ENCODE measurements around the gene AGO1.

The AGO1 gene

DNA sequence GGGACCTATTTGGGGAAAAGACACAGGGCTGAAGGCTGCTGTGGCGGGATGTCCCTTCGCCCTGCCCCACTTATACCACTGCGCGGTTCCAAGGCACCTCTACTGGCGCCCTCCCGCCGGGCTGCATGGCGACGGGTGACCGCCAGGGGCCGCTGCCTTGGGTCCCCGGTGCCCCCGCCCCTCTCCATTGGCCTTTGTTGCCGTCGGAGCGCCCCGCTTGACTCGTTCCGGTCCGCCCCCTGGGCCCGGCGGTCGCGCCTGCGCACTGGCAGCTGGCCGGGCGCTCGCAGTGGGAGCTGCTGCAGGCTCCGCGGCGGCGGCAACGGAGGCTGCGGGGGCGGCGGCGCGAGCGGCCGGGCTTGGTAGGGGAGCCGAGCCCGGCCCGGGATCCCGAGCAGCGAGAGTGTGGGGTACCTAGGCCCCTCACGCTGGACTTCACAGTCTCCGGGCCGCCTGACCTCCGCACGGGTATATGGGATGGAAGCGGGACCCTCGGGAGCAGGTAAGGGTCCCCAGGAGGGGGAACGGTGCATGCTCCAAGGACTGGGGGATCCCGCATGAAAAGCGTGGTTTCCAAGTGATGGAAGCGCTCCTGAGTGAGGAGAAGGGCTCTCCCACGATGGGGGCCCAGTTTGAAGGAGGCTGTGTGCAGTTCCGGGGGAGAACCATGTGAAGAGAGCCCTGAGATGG, at the start of gene AGO1:
AGO1 (plus strand) TSS at position 265 of the 690 bp plus-strand sequence; CDS start at position 478, 213 bp downstream.
- peak; percentile 97 for DNase-seq (ENCODE audit: low read depth in 1 of 2, low spot score in 1 of 2)

- no peak for DNase-seq (ENCODE audit: low read depth in 1 of 2, low spot score in 1 of 2)
Observed at GRCh38 chr1:35833395-35833794, 49.6 kb upstream of the AGO1 start.

GRCh38 chr1:35834218-35834617, 48.8 kb upstream of the AGO1 start:
- DNase-seq (ENCODE audit: low read depth in 1 of 2, low spot score in 1 of 2): no peak

DNA sequence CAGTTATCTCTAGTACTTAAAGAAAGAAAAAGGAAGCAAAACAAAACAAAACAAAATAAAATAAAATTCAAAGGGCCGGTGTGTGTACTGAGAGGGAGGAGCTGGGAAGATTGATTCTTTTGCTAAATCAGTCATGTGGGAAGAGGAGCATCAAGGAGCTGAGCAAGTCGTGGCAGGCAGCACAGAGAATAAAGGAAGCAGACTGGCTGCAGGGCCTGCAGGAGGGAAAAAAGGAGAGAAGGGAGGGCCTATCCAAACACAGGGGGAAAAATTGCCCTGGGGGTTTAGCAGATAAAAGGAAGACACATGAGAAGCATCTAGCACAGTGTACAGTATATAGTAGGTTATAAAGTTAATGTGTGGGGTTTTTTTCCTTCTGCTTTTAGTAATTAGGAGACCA, 47.6 kb upstream of the AGO1 start:
- DNase-seq (ENCODE audit: low read depth in 1 of 2, low spot score in 1 of 2): no peak

GRCh38 chr1:35836734-35837133, 46.3 kb upstream of the AGO1 start:
- no peak for DNase-seq (ENCODE audit: low read depth in 1 of 2, low spot score in 1 of 2)

GRCh38 chr1:35838693-35839245, 44.2 kb upstream of the AGO1 start:
- no peak for DNase-seq (ENCODE audit: low read depth in 1 of 2, low spot score in 1 of 2)

DNA sequence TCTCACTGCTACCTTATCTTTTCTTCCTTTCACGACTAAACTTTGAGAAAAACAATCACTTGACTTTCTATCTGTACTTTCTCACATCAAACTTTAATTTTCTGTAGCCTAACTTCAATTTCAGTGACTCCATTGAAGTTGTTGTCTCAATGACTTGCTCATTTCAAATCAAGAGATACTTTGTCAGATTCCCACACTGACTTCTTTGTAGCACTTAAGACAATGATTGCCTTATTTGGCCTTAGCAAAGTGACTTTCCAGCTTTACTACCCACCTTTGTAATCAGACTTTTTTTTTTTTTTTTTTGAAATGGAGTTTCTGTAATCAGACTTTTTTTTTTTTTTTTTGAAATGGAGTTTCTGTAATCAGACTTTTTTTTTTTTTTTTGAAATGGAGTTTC, 38.2 kb upstream of the AGO1 start:
- no peak for DNase-seq (ENCODE audit: low read depth in 1 of 2, low spot score in 1 of 2)

GRCh38 chr1:35845766-35846165, 37.2 kb upstream of the AGO1 start:
- DNase-seq (ENCODE audit: low read depth in 1 of 2, low spot score in 1 of 2): no peak

DNA sequence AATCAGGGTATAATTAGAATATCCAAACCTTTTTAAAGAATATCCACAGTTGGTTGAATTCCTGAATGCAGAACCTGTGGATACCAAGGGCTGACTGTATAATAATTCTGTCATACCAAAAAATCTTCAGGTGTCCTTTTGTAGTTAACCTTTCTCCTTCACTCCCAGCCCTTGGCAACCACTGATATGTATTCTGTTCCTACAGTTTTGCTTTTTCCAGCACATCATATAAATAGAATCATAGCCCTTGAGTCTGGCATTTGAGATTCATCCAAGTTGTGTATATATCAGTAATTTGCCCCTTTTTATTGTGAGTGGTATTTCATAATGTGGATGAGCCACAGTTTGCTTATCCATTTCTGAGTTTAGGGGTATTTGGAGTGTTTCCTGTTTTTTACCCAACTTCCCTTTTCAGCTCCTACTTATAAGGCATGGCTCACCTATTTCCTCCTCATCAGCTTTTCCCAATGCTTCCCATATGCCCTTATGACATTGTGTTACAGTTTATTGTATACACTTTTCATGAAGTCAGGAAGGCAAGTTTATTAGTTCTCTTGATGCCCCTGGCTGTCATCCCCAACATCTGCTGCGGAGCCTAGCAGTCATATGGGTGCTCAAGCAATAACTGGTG, 35.0 kb upstream of the AGO1 start:
- no peak for DNase-seq (ENCODE audit: low read depth in 1 of 2, low spot score in 1 of 2)

DNA sequence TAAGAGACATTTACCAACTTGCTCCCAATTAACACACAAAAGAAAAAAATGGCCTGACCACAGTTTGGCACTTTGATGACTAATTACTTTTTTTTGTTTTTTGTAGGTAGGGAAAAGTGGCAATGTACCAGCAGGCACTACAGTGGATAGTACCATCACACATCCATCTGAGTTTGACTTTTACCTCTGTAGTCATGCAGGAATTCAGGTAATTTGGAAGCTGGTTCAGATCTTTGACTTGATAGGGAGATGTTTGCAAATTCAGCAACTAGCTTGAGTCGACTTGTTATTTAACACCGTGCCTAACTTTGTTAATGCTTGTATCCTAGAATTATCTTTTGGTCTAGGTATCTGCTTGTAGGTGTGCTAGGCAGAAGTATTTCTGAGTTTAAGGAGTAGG, 33.0 kb upstream of the AGO1 start:
- DNase-seq (ENCODE audit: low read depth in 1 of 2, low spot score in 1 of 2): no peak

DNA sequence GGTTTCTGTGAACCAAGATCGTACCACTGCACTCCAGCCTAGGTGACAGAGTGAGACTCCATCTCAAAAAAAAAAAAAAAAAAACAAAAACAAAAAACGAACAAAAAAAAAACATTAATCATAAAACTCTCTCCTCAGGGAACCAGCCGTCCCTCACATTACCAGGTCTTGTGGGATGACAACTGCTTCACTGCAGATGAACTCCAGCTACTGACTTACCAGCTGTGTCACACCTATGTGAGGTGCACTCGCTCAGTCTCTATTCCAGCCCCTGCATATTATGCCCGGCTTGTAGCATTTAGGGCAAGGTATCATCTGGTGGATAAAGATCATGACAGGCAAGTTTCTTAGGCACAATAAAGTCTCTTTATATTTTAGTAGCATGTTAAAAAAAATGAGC, 32.3 kb upstream of the AGO1 start:
- DNase-seq (ENCODE audit: low read depth in 1 of 2, low spot score in 1 of 2): no peak

DNA sequence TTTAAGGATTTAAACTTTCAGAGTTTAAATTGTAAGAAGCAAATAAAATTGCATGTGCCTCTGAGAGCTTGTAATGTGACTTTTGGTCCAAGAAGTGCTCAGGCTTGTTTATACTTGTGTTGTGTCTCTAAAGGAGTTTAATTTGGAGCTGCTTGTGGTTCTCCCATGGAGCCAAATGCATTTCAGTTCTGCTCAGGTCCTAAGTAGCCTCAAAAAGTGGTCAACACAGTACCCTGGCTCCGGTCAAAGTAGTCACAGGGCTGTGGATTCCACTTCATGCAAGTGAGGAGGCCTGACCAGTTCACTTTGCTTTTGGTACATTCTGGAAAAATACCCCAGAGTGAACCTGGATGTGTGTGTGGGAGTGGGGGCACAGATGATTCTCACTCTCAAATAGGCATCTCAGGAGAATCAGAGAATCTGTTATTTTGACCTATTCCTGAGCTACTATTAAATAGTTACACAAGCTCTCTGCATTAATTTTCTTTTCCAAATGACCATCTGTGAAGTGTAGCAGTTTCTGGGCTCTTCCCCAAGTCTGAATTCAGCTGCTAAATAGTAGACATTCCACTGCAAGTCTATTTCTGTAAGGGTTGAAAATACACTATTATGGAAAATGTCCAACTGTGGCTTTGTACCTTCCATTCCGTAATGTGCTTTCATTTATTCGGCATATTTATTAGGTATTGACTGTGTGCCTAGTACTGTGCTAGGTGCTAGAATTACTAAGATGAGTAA, 31.7 kb upstream of the AGO1 start:
- no peak for DNase-seq (ENCODE audit: low read depth in 1 of 2, low spot score in 1 of 2)

GRCh38 chr1:35852241-35852640, 30.8 kb upstream of the AGO1 start:
- no peak for DNase-seq (ENCODE audit: low read depth in 1 of 2, low spot score in 1 of 2)

DNA sequence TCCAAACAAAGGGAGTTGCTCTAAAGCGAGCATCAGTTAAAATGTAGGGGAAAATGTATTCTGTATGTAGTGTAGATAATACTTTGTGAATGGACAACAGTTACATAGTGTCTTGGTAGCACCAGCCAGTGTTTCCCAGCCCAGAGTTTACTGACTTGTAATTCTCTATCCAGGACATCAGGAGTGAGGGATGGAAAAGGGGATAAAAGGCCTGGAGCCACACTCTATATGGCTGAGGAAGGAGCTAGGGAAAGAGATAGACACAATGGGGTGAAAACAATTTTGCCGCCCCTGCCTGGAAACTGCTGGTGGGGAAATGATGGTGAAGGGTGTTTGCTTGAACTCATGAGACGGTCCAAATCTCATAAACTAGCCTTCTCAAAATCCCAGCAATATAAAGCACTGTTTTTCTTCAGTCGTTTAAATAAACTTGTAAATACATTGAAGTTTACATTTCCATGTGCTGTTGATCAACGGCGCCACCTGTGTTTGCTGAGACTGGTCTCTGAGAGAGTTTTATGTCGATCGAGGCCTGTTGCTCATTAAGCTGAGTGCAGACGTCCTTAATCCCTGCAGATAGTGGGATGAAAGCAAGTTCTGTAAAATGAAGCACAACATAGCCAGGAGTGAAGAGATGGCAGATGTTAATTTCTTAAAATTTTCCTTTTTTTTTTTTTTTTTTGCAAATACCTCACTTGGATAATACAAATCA, 27.9 kb upstream of the AGO1 start:
- no peak for DNase-seq (ENCODE audit: low read depth in 1 of 2, low spot score in 1 of 2)

GRCh38 chr1:35856964-35857363, 26.0 kb upstream of the AGO1 start:
- DNase-seq (ENCODE audit: low read depth in 1 of 2, low spot score in 1 of 2): no peak

DNA sequence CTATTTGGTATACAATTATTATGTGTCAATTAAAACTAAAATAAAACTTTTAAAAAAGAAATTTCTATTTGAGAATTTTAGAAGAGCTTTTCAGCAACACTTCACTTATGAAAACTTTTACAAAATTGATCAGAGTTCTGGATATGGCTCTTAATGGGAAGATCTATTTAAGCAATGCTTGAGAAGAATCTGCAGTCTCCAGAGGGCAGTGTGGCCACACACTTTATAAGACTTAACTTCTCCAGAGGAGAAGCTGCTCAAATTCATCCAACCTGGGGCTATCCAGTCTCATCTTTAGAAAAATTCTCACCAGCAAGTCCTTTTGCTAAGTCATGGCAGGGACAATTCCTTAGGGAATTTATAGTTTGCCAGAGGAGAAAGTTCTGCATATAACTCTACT, 25.2 kb upstream of the AGO1 start:
- DNase-seq (ENCODE audit: low read depth in 1 of 2, low spot score in 1 of 2): no peak

DNA sequence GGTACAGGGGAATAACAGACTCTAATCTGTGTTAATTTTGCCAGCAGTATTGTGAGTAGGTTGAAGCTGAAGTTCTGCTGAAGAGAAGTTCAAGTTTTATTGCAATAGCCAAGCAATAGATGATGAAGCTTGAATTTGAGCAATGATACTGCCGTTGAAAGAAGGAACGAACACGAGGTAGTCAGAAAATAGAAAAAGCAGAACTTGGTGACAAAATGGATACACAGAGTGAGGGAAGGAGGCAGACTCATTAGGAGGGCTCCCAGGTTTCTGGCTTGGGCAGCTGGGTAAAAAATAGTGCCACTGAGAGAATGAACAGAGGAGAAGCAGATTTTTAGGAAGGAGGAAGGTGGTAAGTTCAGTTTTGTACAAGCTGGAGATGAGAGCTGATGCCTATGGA, 22.3 kb upstream of the AGO1 start:
- no peak for DNase-seq (ENCODE audit: low read depth in 1 of 2, low spot score in 1 of 2)

DNA sequence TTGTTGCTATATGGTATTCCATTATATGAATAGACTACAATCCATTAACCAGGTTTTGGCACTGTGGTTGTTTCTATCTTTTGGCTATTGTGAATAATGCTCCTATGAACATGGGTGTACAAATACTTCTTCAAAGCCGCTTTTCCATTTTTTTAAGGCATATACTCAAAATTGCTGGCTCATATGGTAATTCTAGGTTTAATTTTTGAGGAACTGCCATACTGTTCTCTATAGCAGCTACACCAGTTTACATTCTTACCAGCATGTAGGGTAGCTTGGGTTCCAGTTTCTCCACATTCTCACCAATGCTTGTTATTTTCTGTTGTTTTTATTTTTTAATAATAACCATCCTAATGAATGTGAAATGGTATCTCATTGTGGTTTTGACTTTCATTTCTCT, 19.9 kb upstream of the AGO1 start:
- DNase-seq (ENCODE audit: low read depth in 1 of 2, low spot score in 1 of 2): no peak

DNA sequence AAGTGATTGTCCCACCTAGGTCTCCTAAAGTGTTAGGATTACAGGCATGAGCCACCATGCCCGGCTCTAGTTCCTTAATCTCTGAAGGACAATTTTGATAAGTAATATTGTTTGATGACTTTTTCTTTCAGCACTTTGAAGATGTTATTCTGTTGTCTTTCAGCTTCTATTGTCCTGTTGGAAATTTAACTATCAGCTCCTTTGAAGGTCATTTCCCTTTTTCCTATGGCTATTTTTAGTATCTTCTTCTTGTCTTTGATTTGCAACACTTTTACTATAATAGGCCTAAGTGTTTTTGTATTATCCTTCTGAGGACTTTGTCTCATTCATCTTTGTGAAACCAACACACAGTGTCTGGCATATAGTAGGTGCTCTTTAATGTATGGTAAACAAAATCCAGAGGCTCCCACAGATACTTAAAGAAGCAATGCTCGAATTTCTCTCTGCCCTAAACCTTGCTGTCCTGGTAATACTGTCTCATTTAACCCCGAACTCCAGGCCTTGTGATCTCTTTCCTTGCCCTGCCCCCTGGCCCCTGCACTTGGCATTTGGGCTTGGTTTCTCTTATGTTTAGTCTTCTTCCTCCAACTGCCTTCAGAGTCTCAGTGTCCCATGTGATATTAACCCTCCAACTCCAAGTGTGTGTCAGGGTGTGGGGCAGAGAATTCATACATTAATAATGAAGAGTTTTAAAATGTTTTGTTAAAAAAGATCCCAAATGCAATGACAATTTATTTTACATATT, 19.0 kb upstream of the AGO1 start:
- DNase-seq (ENCODE audit: low read depth in 1 of 2, low spot score in 1 of 2): no peak

DNA sequence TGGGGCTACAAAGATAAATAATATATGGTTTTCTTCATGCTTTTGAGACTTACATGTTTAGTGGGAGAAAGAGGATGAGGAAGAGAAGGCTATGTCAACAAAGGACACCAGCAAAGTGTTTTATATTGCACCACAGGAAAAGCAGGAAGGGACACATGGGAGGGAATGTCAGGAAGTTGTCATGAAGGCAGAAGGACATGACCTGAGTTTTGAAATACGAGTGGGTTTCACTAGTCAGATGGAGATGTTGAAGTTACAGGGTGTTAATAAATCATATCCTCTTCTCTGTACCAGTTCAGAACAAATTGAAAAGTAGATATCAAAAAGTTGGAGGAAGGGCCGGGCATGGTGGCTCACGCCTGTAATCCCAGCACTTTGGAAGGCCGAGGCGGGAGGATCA, 18.2 kb upstream of the AGO1 start:
- DNase-seq (ENCODE audit: low read depth in 1 of 2, low spot score in 1 of 2): no peak

GRCh38 chr1:35866991-35867390, 16.0 kb upstream of the AGO1 start:
- no peak for DNase-seq (ENCODE audit: low read depth in 1 of 2, low spot score in 1 of 2)

All from activated T-helper 1 cell treated with anti-CD3 and anti-CD28 coated beads, Interleukin-2, amount 50 U/mL, for 16 hours (primary cell).